Renal cortex interstitium (tissue), 11 donors: ENCODE results near the gene CD34. TPM values are rescaled to one million over a fixed set of nuclear protein-coding genes. Genes with fewer than 3 reads are reported as not detected.
"Not testable (repeated sequence)": the region's sequence is repeated elsewhere in the genome, so short reads cannot be mapped to it uniquely, and the experiment has no call there.

Experiments used
- DNase-seq, 11 donors: peaks; one replicate each; pipeline ENCODE4 v3.0.0-alpha.2; 2013; ENCODE audit warnings: low read depth in 9 of 11, low spot score in 4 of 11; ENCODE audit errors: extremely low read depth in 1 of 11
- polyA plus RNA-seq, 3 donors: library from polyadenylated mRNA; unstranded; fragments of 120-200 nt; gene quantifications; one replicate each; pipeline ENCODE4 v1.2.1, GENCODE V29; 2013; ENCODE audit not compliant: insufficient read length in 3 of 3

Gene CD34
- polyA plus RNA-seq, 3 donors: 79.0 to 106 (median 95.1) TPM

- no peak for DNase-seq
Observed at GRCh38 chr1:207944571-207944970, 33.6 kb upstream of the CD34 start.

GRCh38 chr1:207942337-207942741, 31.4 kb upstream of the CD34 start:
- not testable (repeated sequence) for DNase-seq

- no peak for DNase-seq
Observed at GRCh38 chr1:207941665-207942064, 30.7 kb upstream of the CD34 start.

- DNase-seq: no peak
Observed at GRCh38 chr1:207938016-207938415, 27.1 kb upstream of the CD34 start.

DNA sequence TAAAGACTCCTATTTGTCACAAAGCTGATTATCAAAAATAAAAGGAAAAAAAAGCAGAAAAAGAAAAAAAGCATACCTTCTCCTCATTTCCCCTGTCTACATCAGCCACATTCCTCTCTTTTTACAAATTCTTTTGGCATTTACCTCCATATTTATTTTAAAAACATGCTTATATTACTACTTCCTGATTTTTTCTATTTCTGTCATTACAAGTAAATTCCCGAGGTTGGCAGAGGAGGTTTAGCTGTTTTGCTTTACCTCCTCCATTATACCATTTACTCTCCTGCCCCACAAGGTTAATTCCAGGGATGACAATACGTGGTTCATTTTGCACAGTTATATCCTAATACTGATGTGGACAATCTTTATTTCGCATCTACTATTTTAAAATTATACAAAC, 26.3 kb upstream of the CD34 start:
- no peak for DNase-seq

- DNase-seq: no peak
Observed at GRCh38 chr1:207935166-207935583, 24.2 kb upstream of the CD34 start.

DNA sequence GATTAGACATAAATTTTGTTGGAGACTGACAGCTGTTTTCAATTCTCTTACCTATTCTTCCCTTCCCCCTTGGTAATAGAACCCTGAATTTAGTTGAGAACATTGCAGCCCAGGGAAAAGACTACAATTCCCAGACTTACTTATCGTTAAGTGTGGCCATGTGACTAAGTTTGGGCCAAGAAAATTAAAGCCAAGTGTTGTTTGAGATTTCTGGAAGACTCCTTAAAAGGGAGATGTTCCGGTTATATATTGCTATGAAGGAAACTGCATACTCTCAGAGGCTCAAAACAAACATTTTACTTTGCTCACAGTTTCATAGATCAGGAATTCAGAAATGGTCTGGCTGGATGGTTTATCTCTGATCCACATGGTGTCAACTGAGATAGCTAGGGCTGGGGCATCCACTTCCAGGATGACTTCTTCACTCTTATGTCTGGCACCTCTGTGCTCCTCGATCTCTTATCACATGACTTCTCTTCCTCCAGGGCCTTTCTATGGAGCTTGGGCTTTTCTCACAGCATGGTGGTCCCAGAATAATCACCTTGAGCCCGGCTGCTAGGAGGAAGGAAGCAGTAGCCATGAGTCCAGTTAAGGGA, 22.4 kb upstream of the CD34 start:
- DNase-seq: no peak

DNA sequence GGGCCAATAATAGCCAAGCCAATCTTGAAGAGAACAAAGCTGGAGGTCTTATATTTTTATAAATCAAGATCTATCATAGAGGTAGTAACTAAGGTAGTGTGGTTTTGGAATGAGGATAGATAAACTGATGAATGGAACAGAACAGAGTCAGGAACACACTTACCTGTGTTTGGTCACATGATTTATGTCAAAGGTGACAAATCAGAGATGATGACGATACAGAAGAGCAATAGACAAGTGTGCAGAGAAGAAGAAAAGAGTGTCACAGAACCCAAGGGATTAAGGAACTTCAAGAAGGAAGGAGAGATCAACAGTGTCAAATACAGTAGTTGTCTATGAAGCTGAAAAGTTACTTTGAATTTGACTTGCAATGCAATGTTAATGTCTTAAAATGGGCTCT, 16.1 kb upstream of the CD34 start:
- DNase-seq: no peak

- not testable (repeated sequence) for DNase-seq
Observed at GRCh38 chr1:207925969-207926368, 15.0 kb upstream of the CD34 start.

- DNase-seq: peak in 3 of 11 donors; percentile 31 to 48 (median 43)
Observed at GRCh38 chr1:207925210-207925609, 14.3 kb upstream of the CD34 start.

DNA sequence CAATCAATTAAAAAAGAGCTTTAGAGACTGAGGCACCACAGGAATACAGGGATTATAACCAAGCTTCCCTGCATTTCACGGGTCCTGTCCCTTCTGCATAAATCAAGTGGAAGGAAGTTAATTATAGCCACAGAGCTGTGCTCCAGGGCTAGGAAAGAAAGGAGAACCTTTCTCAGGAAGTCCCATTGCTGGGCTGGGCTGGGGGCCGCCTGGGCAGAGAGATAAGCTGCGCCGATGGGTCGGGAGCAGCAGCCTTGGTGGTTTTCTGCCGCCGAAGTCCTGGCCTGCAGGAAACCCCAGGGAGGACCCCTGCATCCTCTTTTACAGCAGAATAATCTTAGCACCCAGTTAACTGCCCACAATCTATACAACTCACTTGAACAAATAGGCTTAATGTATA, 12.6 kb upstream of the CD34 start:
- no peak for DNase-seq

GRCh38 chr1:207923121-207923520, 12.2 kb upstream of the CD34 start:
- DNase-seq: no peak

GRCh38 chr1:207922554-207922953, 11.6 kb upstream of the CD34 start:
- DNase-seq: no peak

DNA sequence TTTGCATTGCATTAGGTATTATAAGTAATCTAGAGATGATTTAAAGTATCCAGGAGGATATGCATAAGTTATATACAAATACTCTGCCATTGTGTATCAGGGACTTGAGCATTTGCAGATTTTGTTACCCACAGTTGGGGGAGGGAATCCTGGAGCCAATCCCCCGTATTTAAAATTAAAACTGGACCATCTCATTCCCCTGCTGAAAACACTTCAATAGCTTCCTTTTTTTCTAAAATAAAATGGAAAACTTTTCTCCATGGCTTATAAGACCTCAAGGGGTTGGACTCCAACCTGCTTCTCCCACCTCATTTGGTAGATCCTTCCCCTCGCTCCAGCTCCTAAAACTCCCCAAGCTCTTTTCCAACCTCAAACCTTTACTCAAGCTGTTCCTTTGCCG, 10.4 kb upstream of the CD34 start:
- no peak for DNase-seq

- DNase-seq: no peak
Observed at GRCh38 chr1:207920444-207921021, 9.6 kb upstream of the CD34 start.

DNA sequence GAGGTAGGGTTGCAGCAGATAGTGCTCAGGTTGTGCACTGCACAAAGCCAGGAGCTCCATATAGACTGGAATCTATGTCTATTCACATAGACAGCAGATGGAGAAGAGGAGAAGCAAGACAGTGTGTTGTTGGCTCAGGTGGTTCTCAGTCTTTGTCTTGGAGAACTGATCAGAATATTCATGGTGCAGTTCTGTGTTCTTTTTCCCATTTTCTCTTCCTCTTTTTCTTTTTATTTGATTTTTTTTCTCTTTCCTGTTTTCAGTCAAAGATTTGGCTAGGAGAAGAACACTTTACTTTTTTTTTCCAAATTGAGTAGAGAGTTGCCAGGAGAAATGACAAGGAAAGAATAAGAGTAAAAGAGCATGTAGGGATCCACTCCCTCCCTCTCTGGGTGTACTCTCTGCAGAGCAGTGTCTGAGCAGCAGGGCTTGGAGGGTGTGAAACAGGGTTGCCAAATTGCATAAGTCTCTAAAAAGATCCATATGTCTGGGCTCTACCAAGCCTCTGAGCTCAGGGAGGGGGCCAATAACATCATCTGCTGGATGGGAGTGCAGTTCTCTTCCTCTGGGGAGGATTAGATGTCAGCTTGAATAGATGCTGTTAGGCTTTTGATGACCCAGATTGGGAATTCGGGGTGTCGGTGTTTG, 8.7 kb upstream of the CD34 start:
- no peak for DNase-seq

DNA sequence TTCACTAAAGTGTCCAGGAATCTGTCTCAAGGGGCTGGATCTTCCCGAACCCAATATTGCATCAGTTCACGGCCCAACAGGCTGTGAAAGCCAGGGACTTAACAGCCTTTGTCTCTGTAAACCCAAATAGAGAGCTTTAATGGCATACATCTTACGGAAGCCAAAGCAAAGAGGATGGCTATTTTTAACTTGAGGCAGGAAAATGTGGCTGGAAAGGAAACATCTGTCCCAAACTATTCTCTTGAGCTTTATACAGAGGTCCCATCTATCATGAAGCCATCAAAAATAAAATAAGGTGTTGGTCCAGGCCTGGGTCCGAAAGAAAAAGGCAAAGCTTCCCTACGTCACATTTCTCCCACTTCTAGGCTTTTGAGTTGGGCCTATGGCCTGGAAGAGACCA, 7.7 kb upstream of the CD34 start:
- DNase-seq: no peak

DNA sequence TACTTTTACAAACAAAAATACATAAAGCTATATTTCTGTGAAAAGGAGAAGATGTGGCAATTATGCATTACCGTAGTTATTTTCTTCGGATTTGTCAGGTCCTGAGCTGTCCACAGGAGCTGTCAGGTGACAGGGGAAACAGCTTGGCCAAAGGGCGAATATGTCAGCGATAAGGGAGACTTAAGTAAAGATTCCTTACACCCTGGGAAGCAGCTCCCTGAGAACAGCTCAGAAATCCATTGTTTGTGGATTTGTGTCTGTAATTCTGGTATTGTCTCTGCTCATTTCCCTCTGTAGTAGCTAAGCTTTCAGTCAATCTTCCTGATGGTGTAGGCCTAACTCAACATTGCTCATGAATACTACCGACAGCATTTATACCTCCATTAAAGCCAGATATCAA, 7.1 kb upstream of the CD34 start:
- no peak for DNase-seq

DNA sequence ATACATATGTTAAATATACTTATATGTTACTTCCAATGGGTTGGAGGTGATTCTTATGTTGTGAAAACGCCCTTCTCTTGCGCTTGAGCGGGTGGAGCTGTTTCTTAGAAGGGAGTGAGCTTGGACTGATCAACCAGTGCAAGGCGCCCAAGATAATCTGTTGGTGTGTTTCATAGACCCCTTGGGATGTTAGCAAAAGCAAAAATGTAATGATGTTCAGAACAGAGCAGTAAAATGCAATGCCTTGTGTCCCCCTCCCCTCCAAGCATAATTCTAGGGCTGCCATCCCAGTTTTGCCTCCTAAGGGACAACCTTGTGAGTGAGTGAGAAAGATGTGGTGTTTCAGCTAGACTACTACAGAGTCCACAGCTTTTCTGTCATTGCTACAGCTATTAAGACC, 6.2 kb upstream of the CD34 start:
- no peak for DNase-seq

DNA sequence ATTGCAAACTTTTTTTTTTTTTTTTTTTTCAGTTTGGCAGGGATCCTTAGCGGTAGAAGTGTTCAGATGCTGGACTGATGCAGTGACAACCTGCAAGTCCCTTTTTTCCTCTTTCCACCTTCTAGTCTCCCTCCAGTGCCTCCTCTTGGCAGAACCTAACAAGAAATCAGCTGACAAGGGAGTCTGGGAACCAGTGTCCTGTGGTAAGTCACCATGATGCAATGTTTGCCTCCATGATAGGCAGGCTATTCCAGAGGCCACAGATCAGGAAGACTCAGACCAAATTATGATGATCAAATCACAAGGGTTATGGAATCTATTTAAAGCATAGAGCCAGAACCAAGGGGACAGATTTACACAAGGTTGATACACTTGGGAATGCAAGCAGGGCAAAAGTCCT, 3.0 kb upstream of the CD34 start:
- no peak for DNase-seq
